Neural crest cell (in vitro differentiated cells): ENCODE data around the gene TIPRL. TPM values are rescaled to one million over a fixed set of nuclear protein-coding genes. Genes with fewer than 3 reads are reported as not detected.
A peak's percentile ranks its signal among the peaks of the same experiment; 100 is the strongest.

Source experiments
- DNase-seq: peaks from one replicate; pipeline ENCODE4 v3.0.0; 2021; ENCODE audit warnings: low read depth, mixed read lengths, low spot score
- H3K27ac Mint-ChIP-seq: one replicate; pipeline ENCODE4 v1.8.0; 2021; ENCODE audit warnings: mild to moderate bottlenecking, mixed read lengths; ENCODE audit not compliant: unreplicated experiment
- H3K27me3 Mint-ChIP-seq: 2 replicates; pipeline ENCODE4 v1.8.0; 2021; ENCODE audit warnings: low read depth, mild to moderate bottlenecking, mixed read lengths
- H3K36me3 Mint-ChIP-seq: 2 replicates; pipeline ENCODE4 v1.8.0; 2021; ENCODE audit warnings: low read depth, mild to moderate bottlenecking, mixed read lengths
- H3K4me1 Mint-ChIP-seq: 2 replicates; pipeline ENCODE4 v1.8.0; 2021; ENCODE audit warnings: mixed read lengths
- H3K4me3 Mint-ChIP-seq: one replicate; pipeline ENCODE4 v1.8.0; 2021; ENCODE audit warnings: mild to moderate bottlenecking, mixed read lengths
- H3K9me3 Mint-ChIP-seq: 2 replicates; pipeline ENCODE4 v1.8.0; 2021; ENCODE audit warnings: mixed read lengths
- total RNA-seq: library from RNA; stranded (reverse); gene quantifications from 2 replicates; pipeline ENCODE4 v1.2.1, GENCODE V29; 2021
- TF ChIP-seq, protein P1 (sequence below): fragments of 200-600 bp; sonication (generic); conservative IDR thresholded peaks from 2 replicates; pipeline ENCODE4 v1.5.0; 2021; ENCODE audit warnings: antibody characterized with exemption, mild to moderate bottlenecking

Gene TIPRL
- total RNA-seq, 1 donor from 2014 or later = 28.3 TPM

- Mint-ChIP-seq H3K36me3 (peaks cover 2% of the 10 kb centered on the region), H3K9me3 (peaks cover 10% of the 10 kb centered on the region), H3K27me3 (peaks cover 3% of the 10 kb centered on the region), H3K4me3 (no peak overlapping the region), H3K4me1 (peaks cover 4% of the 10 kb centered on the region), H3K27ac (no peak overlapping the region)
- DNase-seq = no peak
- TF ChIP-seq, protein P1, sequence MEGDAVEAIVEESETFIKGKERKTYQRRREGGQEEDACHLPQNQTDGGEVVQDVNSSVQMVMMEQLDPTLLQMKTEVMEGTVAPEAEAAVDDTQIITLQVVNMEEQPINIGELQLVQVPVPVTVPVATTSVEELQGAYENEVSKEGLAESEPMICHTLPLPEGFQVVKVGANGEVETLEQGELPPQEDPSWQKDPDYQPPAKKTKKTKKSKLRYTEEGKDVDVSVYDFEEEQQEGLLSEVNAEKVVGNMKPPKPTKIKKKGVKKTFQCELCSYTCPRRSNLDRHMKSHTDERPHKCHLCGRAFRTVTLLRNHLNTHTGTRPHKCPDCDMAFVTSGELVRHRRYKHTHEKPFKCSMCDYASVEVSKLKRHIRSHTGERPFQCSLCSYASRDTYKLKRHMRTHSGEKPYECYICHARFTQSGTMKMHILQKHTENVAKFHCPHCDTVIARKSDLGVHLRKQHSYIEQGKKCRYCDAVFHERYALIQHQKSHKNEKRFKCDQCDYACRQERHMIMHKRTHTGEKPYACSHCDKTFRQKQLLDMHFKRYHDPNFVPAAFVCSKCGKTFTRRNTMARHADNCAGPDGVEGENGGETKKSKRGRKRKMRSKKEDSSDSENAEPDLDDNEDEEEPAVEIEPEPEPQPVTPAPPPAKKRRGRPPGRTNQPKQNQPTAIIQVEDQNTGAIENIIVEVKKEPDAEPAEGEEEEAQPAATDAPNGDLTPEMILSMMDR = no peak
Observed at GRCh38 chr1:168218658-168219057, 39.9 kb downstream of the TIPRL start.

- TF ChIP-seq, protein P1 = no peak
- H3K9me3 Mint-ChIP-seq = peaks cover 4% of the 10 kb centered on the region
- no peak overlapping the region for H3K27ac Mint-ChIP-seq
- H3K4me3 Mint-ChIP-seq = no peak overlapping the region
- no peak for DNase-seq
- peaks cover 12% of the 10 kb centered on the region for H3K4me1 Mint-ChIP-seq
- peaks cover 2% of the 10 kb centered on the region for H3K36me3 Mint-ChIP-seq
- peaks cover 3% of the 10 kb centered on the region for H3K27me3 Mint-ChIP-seq
Observed at GRCh38 chr1:168220470-168220871, 41.7 kb downstream of the TIPRL start.

GRCh38 chr1:168221275-168221674, 42.5 kb downstream of the TIPRL start:
- peaks cover 2% of the 10 kb centered on the region for H3K36me3 Mint-ChIP-seq
- H3K4me1 Mint-ChIP-seq = peaks cover 14% of the 10 kb centered on the region
- H3K4me3 Mint-ChIP-seq = no peak overlapping the region
- DNase-seq = no peak
- H3K9me3 Mint-ChIP-seq = peaks cover 4% of the 10 kb centered on the region
- peaks cover 3% of the 10 kb centered on the region for H3K27me3 Mint-ChIP-seq
- TF ChIP-seq, protein P1 = no peak
- no peak overlapping the region for H3K27ac Mint-ChIP-seq

DNA sequence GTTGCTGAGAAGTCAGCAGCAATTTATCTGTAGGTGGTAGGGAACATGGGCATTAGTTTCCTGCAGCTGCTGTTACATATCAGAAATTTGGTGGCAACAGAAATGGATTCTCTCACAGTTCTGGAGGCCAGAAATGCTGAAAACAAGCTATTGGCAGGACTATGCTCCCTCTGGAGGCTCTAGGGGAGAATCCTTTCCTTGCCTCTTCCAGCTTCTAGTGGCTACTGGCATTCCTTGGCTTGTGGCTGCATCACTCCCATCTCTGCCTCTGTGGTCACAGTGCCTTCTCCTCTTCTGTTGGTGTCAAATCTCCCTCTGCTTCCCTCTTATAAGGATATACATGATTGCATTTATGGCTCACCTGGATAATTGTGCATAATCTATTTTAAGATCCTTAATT, 44.5 kb downstream of the TIPRL start:
- peaks cover 32% of the 10 kb centered on the region for H3K4me1 Mint-ChIP-seq
- TF ChIP-seq, protein P1 = no peak
- H3K4me3 Mint-ChIP-seq = no peak overlapping the region
- H3K27me3 Mint-ChIP-seq = peaks cover 3% of the 10 kb centered on the region
- no peak overlapping the region for H3K27ac Mint-ChIP-seq
- DNase-seq = no peak
- peaks cover 2% of the 10 kb centered on the region for H3K36me3 Mint-ChIP-seq
- H3K9me3 Mint-ChIP-seq = peaks cover 4% of the 10 kb centered on the region

- TF ChIP-seq, protein P1 = no peak
- DNase-seq = no peak
- peaks cover 2% of the 10 kb centered on the region for H3K36me3 Mint-ChIP-seq
- peaks cover 34% of the 10 kb centered on the region for H3K4me1 Mint-ChIP-seq
- H3K27ac Mint-ChIP-seq = no peak overlapping the region
- peak overlapping the region; percentile 35 for H3K4me3 Mint-ChIP-seq
- peaks cover 4% of the 10 kb centered on the region for H3K9me3 Mint-ChIP-seq
- peaks cover 3% of the 10 kb centered on the region for H3K27me3 Mint-ChIP-seq
Observed at GRCh38 chr1:168223681-168224540, 45.1 kb downstream of the TIPRL start.
